Measurements from ENCODE around the gene DMBT1.

DMBT1 gene

GRCh38 chr10:122675278-122675677 lies 114.7 kb downstream of the DMBT1 start:
- no peak overlapping the region for H3K27ac ChIP-seq
- no peak for TF ChIP-seq ZFX (IDR thresholded peaks at IDR 0.05)
- no peak for TF ChIP-seq CTCF (conservative IDR thresholded peaks at IDR 0.05)

DNA sequence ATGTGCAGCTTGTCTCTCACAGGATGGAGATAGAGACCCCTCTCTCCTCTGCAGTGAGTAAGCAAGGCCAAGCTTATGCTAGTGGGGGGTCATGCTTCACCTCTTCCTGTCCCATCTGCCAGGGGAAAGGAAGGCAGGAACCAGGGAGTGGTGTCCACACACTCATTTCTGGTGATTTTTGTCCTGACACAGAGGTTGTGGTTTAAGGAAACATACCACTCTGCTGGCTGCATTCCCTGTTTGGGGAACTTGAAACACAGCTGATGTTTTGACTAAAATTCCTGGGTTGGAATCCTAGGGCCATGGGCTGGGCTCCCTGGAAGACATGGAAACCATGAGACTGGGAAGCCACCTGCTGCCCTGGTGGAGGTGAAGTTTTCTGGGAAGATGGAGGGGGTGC lies 117.7 kb downstream of the DMBT1 start:
- H3K27ac ChIP-seq, result no peak overlapping the region
- no peak for TF ChIP-seq ZFX (IDR thresholded peaks at IDR 0.05)
- TF ChIP-seq CTCF (conservative IDR thresholded peaks at IDR 0.05), result no peak

GRCh38 chr10:122682522-122682921 lies 122.0 kb downstream of the DMBT1 start:
- TF ChIP-seq CTCF (conservative IDR thresholded peaks at IDR 0.05) (no peak), ZFX (IDR thresholded peaks at IDR 0.05) (no peak)

GRCh38 chr10:122688293-122688989 lies 127.9 kb downstream of the DMBT1 start:
- TF ChIP-seq ZFX (IDR thresholded peaks at IDR 0.05) (no peak), CTCF (conservative IDR thresholded peaks at IDR 0.05) (peak; percentile 23)
- no peak overlapping the region for H3K27ac ChIP-seq

More at GRCh38 chr10:122682522-122682921, 122.0 kb downstream of the DMBT1 start:
- no peak overlapping the region for H3K27ac ChIP-seq

DNA sequence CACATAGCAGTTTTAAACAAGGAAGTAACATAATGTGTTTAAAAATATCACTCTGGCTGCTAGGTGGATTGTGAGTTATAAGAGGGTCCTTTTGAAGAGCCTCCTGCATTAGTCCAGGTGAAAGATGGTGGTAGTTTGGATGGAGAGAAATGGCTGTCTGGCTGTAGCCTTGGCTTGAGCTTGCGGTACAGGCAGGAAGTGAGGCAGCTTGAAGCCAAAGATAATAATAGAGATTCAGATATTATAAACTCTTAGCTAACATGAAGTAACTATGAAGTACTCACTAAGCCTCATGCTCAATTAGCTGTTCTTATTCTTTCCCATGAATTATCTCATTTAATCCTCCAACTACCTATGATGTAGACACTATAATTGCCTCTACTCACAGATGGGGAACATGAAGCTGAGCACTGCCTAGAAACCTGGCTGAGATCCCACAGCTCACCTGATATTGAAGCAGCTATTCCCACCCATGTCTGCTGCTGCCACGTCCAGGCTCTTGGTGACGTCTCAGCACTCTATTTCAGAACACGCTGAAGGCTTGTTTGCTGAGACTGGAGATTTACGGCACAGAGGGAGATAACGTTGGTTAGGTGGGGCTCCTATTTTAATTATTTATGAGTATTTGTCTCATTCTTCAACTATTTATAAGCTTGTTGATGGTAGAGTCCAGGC lies 128.7 kb downstream of the DMBT1 start:
- H3K27ac ChIP-seq, result no peak overlapping the region
- TF ChIP-seq ZFX (IDR thresholded peaks at IDR 0.05) (no peak), CTCF (conservative IDR thresholded peaks at IDR 0.05) (no peak)

DNA sequence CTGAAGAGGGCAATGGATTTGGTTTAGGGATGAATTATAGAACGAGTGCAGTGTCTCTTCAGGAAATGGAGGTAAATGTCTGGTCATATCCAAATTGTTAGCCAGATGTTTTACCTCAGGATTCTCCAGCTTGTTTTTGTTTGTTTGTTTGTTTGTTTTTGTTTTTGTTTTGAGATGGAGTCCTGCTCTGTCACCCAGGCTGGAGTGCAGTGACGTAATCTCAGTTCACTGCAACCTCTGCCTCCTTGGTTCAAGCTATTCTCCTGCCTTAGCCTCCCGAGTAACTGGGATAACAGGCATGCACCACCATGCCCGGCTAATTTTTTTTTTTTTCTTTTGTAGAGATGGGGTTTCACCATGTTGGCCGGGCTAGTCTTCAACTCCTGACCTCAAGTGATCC lies 132.2 kb downstream of the DMBT1 start:
- no peak for TF ChIP-seq CTCF (conservative IDR thresholded peaks at IDR 0.05)
- TF ChIP-seq ZFX (IDR thresholded peaks at IDR 0.05), result no peak

More for the DNA sequence above, 132.2 kb downstream of the DMBT1 start:
- H3K27ac ChIP-seq, result no peak overlapping the region
